ENCODE measurements around the gene NR2E1.

The NR2E1 gene

GRCh38 chr6:108222064-108222463 lies 56.2 kb downstream of the NR2E1 start:
- no peak for DNase-seq

GRCh38 chr6:108222504-108222903 lies 56.7 kb downstream of the NR2E1 start:
- no peak for DNase-seq

- no peak for DNase-seq
Observed at GRCh38 chr6:108227290-108227689, 61.5 kb downstream of the NR2E1 start.

- DNase-seq: no peak
Observed at GRCh38 chr6:108228416-108228815, 62.6 kb downstream of the NR2E1 start.

- no peak for DNase-seq
Observed at GRCh38 chr6:108235127-108235526, 69.3 kb downstream of the NR2E1 start.

- DNase-seq: no peak
Observed at GRCh38 chr6:108236791-108237190, 71.0 kb downstream of the NR2E1 start.

- no peak for DNase-seq
Observed at GRCh38 chr6:108238322-108238721, 72.5 kb downstream of the NR2E1 start.

All from CD4-positive, alpha-beta T cell treated with Interleukin-17A for 1 hour (primary cell).